SK-N-SH treated with all-trans-retinoic acid at 6 μM for 48 hours (cell line): ENCODE results near the gene CHCHD6.

ENCODE experiments used
- ATAC-seq: fragments of 200-7000 bp; cut with Tn5 transposase; 3 replicates; pipeline ENCODE4 v1.9.1; 2020; ENCODE audit warnings: mild to moderate bottlenecking, moderate library complexity
- ARNTL ChIP-seq: fragments of 450-650 bp; formaldehyde crosslinking; IDR thresholded peaks from 2 replicates; pipeline ENCODE4 v1.5.0; 2020; ENCODE audit warnings: low read depth, mild to moderate bottlenecking, moderate library complexity, borderline replicate concordance
- BACH2 ChIP-seq: fragments of 250-450 bp; sonication (Bioruptor Pico); IDR thresholded peaks from 2 replicates; pipeline ENCODE4 v1.9.0; 2021; ENCODE audit warnings: mild to moderate bottlenecking, borderline replicate concordance
- CSDC2 ChIP-seq: fragments of 250-450 bp; sonication (Bioruptor Pico); IDR thresholded peaks from 2 replicates; pipeline ENCODE4 v1.5.0; 2020; ENCODE audit warnings: mild to moderate bottlenecking, moderate library complexity
- CSRNP3 ChIP-seq: fragments of 250-450 bp; sonication (Bioruptor Pico); IDR thresholded peaks from 2 replicates; pipeline ENCODE4 v1.5.1; 2021; ENCODE audit warnings: mild to moderate bottlenecking, moderate library complexity
- ESRRG ChIP-seq: fragments of 250-450 bp; sonication (Bioruptor Pico); IDR thresholded peaks from 2 replicates; pipeline ENCODE4 v1.6.1; 2021; ENCODE audit warnings: mild to moderate bottlenecking
- GLIS3 ChIP-seq: fragments of 250-450 bp; sonication (Bioruptor Pico); IDR thresholded peaks from 2 replicates; pipeline ENCODE4 v1.5.0; 2020; ENCODE audit warnings: mild to moderate bottlenecking, moderate library complexity
- ISL1 ChIP-seq: fragments of 250-450 bp; sonication (Bioruptor Pico); IDR thresholded peaks from 2 replicates; pipeline ENCODE4 v2.1.2; 2022; ENCODE audit warnings: mild to moderate bottlenecking, moderate library complexity
- OSR1 ChIP-seq: fragments of 250-450 bp; sonication (Bioruptor Pico); IDR thresholded peaks from 2 replicates; pipeline ENCODE4 v1.8.0; 2022; ENCODE audit warnings: moderate library complexity, mild to moderate bottlenecking, inconsistent platforms
- PATZ1 ChIP-seq: fragments of 250-450 bp; sonication (Bioruptor Pico); IDR thresholded peaks from 2 replicates; pipeline ENCODE4 v1.8.0; 2020; ENCODE audit warnings: mild to moderate bottlenecking, moderate library complexity, borderline replicate concordance
- POU6F1 ChIP-seq: fragments of 250-450 bp; sonication (Bioruptor Pico); IDR thresholded peaks from 2 replicates; pipeline ENCODE4 v1.8.0; 2021; ENCODE audit warnings: low read depth, mild to moderate bottlenecking, moderate library complexity, borderline replicate concordance
- PPARA ChIP-seq: fragments of 250-450 bp; sonication (Bioruptor Pico); IDR thresholded peaks from 2 replicates; pipeline ENCODE4 v1.5.0; 2020; ENCODE audit warnings: mild to moderate bottlenecking, borderline replicate concordance
- RARB ChIP-seq: fragments of 250-450 bp; sonication (Bioruptor Pico); IDR thresholded peaks from 2 replicates; pipeline ENCODE4 v1.8.0; 2021; ENCODE audit warnings: mild to moderate bottlenecking, moderate library complexity
- SNAI2 ChIP-seq: fragments of 250-450 bp; sonication (Bioruptor Pico); IDR thresholded peaks from 2 replicates; pipeline ENCODE4 v1.5.0; 2020; ENCODE audit warnings: mild to moderate bottlenecking, moderate library complexity
- TCF4 ChIP-seq: fragments of 250-450 bp; sonication (Bioruptor Pico); IDR thresholded peaks from 2 replicates; pipeline ENCODE4 v1.8.0; 2021; ENCODE audit warnings: mild to moderate bottlenecking, moderate library complexity, borderline replicate concordance
- TOX ChIP-seq: fragments of 250-450 bp; sonication (Bioruptor Pico); IDR thresholded peaks from 2 replicates; pipeline ENCODE4 v1.8.0; 2021; ENCODE audit warnings: mild to moderate bottlenecking, moderate library complexity, borderline replicate concordance
- TSHZ2 ChIP-seq: fragments of 250-450 bp; sonication (Bioruptor Pico); IDR thresholded peaks from 2 replicates; pipeline ENCODE4 v1.5.0; 2020; ENCODE audit warnings: mild to moderate bottlenecking, moderate library complexity
- ZC3H10 ChIP-seq: fragments of 250-450 bp; sonication (Bioruptor Pico); IDR thresholded peaks from 2 replicates; pipeline ENCODE4 v1.5.1; 2021; ENCODE audit warnings: mild to moderate bottlenecking, moderate library complexity
- ZFP3 ChIP-seq: fragments of 250-450 bp; sonication (Bioruptor Pico); IDR thresholded peaks from 2 replicates; pipeline ENCODE4 v1.5.0; 2020; ENCODE audit warnings: mild to moderate bottlenecking, moderate library complexity
- ZNF565 ChIP-seq: fragments of 450-650 bp; formaldehyde crosslinking; conservative IDR thresholded peaks from 2 replicates; pipeline ENCODE4 v1.5.0; 2020; ENCODE audit warnings: low read depth, mild to moderate bottlenecking, moderate library complexity
- ZNF70 ChIP-seq: fragments of 450-650 bp; formaldehyde crosslinking; IDR thresholded peaks from 2 replicates; pipeline ENCODE4 v1.5.0; 2020; ENCODE audit warnings: mild to moderate bottlenecking, moderate library complexity
- ZNF8 ChIP-seq: fragments of 450-650 bp; formaldehyde crosslinking; IDR thresholded peaks from 2 replicates; pipeline ENCODE4 v1.5.0; 2020; ENCODE audit warnings: mild to moderate bottlenecking, moderate library complexity

The CHCHD6 gene

GRCh38 chr3:126872701-126873342, 168.8 kb downstream of the CHCHD6 start:
- TF ChIP-seq GLIS3 (no peak), PATZ1 (no peak), TSHZ2 (CRISPR knock-in tag) (no peak), ESRRG (CRISPR knock-in tag) (no peak)
- ATAC-seq, result no peak

GRCh38 chr3:126873416-126873815, 169.4 kb downstream of the CHCHD6 start:
- no peak for TF ChIP-seq PATZ1
- no peak for TF ChIP-seq TSHZ2 (CRISPR knock-in tag)
- no peak for TF ChIP-seq ZNF70
- TF ChIP-seq ZFP3 (CRISPR knock-in tag), result no peak
- ATAC-seq, result no peak

GRCh38 chr3:126878664-126879063, 174.6 kb downstream of the CHCHD6 start:
- ATAC-seq, result no peak
- TF ChIP-seq TOX (CRISPR knock-in tag) (no peak), PATZ1 (no peak), ARNTL (CRISPR knock-in tag) (no peak), BACH2 (CRISPR knock-in tag) (no peak), ZFP3 (CRISPR knock-in tag) (no peak), ESRRG (CRISPR knock-in tag) (no peak), PPARA (CRISPR knock-in tag) (no peak), TCF4 (CRISPR knock-in tag) (no peak; the same call in 1 of the 2 replicates), CSDC2 (CRISPR knock-in tag) (no peak), ZNF565 (no peak), POU6F1 (no peak), GLIS3 (no peak), OSR1 (CRISPR knock-in tag) (no peak), RARB (CRISPR knock-in tag) (no peak), ZNF8 (CRISPR knock-in tag) (no peak), SNAI2 (CRISPR knock-in tag) (no peak), ZNF70 (no peak), CSRNP3 (CRISPR knock-in tag) (no peak), ZC3H10 (no peak), ISL1 (CRISPR knock-in tag) (no peak)
- TF ChIP-seq, all 23 proteins: peak for 0
